SKM-1 treated with dmso at 0.1 percent for 144 hours (cell line): ENCODE data around the gene PISD.
"Not testable (repeated sequence)": the region's sequence is repeated elsewhere in the genome, so short reads cannot be mapped to it uniquely, and the experiment has no call there.

Experiments used
- DNase-seq: peaks from one replicate; lab custom pipeline; 2025; ENCODE audit not compliant: unreplicated experiment; lab: John Stamatoyannopoulos, UW

The PISD gene

GRCh38 chr22:31610611-31611010 lies 51.4 kb downstream of the PISD start:
- DNase-seq, result no peak

DNA sequence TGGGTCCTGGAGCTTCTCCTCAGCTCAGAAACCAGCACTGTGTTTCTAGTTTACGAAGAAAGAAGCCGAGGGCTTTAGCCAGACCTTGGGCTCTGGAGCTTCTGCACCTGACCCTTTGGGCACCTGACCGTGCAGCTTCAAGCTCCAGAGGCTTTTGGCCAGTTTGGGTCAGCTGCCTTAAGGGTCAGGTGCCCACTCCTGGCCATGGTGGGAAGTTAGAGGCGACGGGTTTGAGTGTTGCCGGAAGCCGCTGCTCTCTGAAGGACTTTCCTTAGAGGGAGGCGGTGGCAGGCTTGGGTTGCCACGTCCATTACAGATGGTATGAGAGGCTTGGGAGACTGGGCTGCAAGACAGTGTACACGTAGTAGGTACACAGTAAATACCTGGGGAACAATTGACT lies 52.3 kb downstream of the PISD start:
- no peak for DNase-seq

DNA sequence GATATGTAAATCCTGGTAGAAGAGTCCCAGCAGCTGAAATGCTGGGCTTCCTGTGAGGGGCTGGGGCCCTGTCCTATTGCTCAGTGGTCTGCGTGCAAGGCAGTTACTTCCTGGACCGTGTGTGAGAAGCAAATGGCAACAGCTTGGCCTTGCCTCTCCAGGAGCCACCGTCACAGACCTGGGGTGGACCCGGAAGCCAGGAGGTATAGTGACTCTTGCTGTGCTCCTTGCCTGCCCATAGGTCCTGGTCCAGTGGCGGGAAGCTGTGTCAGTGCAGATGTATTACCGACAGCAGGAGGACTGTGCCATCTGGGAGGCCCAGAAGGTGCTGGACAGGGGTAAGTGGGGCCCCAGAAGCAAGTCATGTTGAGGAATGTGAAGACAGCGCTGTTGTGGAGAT lies 54.3 kb downstream of the PISD start:
- DNase-seq, result no peak

DNA sequence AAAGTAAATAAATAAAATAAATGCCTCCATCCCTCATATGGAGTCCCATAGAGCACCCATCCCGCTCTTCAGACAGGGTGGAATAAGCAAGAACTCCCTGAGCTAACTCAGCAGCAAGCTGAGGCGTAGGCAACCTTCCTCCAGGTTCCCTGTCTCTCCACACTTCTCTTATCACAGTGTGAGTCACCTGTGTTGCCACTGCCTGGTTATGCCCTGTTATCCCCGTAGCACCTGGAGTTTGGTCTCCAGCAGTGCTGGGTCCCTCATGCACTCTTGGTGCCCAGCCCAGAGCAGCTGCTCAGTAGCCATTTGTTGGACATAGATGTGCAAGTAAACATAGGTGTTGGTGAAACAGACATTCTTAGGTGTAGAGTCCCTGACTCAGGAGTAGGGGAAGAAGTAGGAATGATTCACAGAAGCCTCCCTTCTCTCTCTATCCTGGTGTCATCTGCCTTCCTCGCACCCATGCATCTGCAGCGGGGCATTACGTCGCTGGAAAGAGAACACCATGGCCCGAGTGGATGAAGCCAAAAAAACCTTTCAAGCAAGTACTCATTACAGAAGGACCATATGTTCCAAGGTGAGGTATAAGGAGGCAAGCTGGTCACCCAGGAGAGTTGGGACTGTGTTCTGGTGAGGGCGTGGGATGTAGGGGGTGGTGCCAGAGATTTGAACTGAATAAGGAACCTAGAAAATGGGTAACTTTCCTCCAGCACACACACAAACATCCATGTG lies 56.0 kb downstream of the PISD start:
- no peak for DNase-seq

DNA sequence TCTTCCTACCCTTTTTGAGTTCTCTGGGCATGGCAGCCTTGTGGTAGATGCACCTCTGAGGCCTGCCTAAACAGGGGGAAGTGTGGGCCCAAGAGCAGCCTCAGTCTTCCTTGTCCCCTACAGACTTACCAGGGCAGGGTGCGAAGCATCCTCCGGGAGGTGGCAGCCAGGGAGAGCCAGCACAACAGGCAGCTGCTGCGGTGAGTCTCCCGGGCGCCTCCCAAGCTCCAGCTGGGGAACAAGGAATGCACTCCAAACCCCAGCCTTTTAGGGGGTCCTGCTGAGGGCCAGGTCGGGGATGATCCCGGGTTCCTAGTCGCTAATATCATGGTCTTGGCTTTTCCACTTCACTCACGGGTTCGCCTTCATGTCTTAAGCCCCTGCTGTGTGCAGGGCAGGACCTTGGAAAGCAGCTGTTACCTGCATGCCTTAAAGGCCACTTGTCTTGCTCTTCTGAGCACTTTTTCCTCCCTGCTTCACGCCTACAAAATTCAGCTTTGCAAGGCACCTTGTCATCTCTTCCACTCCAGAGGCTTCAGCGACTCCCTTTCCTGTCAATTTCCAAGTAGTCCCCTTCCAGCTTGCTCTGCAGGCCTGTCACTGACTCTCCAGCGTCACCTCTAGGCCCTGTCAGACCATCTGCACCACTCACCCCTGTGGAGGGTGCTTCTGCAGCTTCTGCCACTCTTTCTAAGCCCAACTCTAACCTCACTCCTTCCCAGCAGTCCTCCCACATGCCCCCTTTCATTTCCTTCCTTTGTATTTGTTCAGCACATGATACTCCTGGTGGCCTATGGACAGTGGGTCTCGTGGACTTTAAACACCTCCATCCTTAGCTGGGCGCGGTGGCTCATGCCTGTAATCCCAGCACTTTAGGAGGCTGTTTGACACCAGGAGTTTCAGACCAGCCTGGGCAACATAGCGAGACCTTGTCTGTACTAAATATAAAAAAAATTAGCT lies 57.0 kb downstream of the PISD start:
- DNase-seq, result no peak

- no peak for DNase-seq
Measured at GRCh38 chr22:31604137-31604705, 57.8 kb downstream of the PISD start.

DNA sequence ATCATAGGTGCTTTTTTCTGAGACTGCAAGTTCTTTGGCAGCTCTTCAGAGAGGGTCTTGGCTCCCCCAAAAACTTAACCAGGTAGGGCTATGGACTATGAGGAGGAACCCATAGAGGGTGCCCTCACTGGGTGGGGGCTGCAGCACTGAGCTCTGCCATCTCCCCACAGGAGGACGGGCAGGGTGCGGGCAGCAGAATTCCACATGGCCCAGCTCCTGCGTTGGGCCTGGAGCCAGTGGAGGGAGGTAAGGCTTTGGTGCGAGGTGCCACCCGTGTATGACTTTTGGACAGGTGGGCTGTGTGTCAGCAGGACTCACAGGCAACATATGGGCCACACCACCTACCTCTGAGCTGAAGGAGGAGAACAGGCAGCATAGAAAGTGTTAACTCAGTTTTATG lies 58.4 kb downstream of the PISD start:
- DNase-seq, result no peak

DNA sequence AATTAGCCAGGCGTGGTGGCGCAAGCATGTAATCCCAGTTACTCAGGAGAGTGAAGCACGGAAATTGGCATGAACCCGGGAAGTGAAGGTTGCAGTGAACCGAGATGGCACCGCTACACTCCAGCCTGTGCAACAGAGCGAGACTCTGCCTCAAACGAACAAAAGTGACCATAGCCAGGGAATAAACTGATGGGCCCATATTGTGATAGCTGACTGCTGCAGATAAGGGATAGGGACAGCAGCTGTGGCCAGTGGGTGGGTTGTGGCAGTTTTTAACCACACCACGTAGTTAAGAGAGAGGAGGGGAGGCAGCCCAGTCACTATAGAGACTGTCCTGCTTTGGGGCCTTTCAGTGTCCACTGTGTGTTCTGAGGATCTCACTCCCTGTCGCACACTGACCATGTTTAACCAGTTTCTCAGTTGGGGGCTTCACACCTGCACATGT lies 58.9 kb downstream of the PISD start:
- no peak for DNase-seq

- no peak for DNase-seq
Measured at GRCh38 chr22:31602259-31602952, 59.6 kb downstream of the PISD start.

DNA sequence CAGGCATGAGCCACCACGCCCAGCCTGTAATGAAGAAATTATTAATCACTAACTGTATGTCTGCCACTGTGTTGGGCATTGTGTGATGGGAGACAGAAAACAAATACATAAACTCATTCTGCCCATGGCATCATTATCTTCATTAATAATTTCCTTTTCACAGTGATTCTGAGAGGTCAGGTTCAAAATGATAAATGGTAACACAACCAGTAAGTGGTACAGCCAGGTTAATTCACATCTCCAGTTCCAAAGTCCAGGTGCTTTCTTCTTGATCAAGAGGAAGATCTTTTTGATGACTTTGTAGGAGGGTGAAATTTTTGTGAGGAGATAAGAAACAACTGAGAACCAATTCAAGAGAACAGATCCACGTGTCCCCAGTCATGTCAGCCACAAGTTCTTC lies 66.7 kb downstream of the PISD start:
- DNase-seq, result no peak

GRCh38 chr22:31590161-31590560 lies 71.9 kb downstream of the PISD start:
- not testable (repeated sequence) for DNase-seq

DNA sequence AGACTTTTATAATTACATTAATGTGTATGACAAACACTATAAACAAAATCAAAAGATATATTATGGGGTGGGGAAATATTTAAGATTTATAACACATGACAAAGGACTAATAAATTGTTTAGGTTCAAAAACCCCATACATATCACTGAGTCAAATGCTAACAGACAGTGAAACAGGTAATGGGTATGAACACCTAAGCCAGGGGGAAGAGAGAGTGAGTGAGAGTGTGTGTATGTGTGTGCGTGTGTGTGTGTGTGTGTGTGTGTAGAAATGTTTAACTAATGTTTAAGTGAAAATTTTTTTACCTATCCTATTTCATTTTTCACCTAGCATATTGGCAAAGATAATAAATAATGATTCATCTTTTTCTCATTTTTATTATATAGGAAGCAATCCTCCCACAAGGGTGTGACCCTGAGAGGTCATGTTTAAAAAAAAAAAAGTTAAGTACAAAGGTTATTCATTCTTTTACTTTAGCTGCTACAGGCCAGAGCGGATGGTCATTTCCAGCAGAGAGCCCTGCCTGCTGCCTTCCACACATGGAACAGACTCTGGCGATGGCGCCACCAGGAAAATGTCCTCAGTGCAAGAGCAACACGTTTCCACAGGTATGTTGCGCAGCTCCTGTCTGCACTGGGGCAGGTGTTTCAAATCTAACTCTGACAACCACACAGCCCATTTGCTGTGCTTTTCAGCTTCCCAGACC lies 72.9 kb downstream of the PISD start:
- no peak for DNase-seq

DNA sequence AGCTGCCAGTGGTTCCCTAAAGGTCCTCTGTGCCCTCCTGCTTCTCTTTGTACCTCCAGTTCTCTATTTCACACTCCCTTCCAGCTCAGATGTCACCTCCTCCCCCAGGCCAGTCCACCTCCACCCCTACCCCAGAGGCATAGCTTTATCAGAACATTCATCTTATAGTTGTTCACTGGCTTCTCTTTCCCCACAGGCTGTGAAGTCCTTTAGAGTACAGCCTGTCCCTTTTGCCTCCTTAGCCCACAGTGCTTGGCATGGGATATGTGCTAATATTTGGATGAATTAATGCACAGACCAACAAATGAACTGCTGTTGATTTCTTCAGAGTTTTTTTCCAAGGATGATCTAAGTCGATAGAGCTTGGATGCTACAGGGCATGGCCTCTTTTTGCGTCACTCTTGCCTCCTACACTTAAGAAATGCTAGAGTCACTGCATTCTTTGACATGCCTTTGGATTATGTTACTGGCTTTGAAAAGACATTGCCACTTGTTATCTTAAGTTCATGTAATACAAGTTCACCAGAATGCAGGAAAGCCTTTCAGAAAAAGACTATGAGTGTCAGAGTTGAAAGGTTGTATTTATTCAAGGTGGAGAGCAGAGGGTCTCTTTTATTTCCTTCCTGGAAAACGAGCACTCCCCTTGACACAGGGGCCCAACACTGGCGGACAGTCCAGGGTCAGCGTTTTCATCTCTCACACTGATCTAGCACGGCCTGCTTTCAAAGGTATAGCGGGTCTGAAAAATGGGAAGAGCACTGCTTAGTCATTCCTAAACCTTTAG lies 75.7 kb downstream of the PISD start:
- DNase-seq, result no peak

GRCh38 chr22:31585161-31585859 lies 76.7 kb downstream of the PISD start:
- no peak for DNase-seq

DNA sequence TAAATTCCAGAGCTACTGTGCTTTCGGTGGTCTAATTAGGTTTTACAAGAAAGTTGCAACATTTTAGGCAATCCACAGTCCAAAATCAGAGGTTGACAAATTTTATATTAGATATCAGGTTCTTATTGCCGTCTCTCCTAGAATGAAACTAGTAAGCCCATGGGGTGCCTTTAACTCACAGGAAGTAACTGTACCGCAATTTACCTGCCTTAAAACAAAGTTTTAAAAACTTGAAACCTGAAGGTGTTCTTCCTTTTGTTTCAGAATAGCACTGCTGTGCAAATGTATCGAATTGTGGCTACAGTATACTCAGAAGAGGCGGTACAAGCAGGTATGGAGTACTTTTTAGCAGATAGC lies 77.2 kb downstream of the PISD start:
- no peak for DNase-seq

DNA sequence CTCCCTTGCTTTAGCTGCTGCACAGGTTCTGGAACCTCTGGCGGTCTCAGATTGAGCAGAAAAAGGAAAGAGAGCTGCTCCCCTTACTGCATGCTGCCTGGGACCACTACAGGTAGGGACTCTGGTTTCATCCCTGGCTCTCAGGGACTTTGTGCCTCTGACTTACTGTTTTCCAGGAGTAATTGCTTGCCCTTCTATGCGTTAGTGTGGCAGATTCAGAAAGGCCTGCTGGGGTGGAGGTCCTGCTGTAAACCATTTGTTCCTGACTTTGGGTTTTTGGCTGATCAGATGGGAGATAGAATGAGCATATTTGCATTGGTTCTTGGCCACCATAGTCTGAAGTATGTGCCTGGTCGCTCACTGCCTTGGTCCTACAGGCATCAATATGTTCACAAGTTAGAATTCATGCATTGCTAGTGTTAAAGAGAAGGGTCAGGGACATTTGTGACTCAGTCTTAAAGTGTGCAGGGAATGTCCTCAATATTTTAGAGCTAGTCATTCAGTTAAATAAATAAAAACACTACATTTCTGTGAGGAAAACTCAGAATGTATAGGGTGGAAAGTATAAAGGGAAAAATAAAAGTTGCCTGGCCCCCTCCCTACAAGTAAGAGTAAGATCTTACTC lies 78.0 kb downstream of the PISD start:
- DNase-seq, result no peak

DNA sequence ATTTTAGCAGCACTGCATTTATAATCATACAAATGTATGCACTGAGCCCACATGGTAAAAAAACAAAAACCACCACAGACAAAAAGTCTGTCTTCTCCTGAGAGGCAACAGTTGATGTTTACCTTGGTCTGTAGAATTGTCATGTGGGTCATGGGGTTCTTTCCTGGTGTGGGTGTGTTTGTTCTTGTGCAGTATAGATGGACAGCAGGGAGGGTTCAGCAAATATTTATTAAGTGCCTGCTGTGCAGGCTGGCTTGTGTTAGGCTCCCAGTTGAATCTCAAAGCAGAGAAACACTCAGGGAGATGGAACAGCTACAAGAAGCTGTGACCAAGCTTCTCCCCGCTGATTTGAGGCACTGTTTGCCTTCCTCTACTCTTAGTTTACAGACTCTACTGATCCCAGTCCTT lies 82.2 kb downstream of the PISD start:
- no peak for DNase-seq

DNA sequence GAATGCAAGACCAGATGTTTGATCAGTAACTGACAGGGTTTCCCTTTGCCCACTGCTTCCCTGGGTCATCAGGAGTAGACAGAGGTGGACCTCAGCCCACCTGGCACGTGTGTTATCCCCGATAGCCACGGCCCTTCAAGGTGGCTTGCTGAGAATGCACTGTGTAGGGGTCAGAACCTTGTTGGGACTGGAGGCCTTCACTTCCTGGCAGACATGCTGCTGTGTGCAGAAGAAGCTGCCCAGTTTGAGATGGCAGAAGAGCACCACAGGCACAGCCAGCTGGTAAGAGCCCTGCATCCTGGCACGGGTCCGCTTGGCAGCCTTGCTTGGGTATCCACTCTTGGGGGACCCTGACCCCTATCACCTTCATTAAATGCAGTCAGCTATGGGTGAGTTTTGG lies 83.8 kb downstream of the PISD start:
- no peak for DNase-seq

- no peak for DNase-seq
Measured at GRCh38 chr22:31577711-31578110, 84.3 kb downstream of the PISD start.
